C4-2B (cell line): ENCODE data around the gene ATP2B2.

Experiments
- H3K27ac ChIP-seq: fragments of 450-650 bp; 2 replicates; pipeline ENCODE4 v1.5.1; 2017
- ZFX ChIP-seq: fragments of 450-650 bp; IDR thresholded peaks from 2 replicates; pipeline ENCODE4 v1.6.1; 2017
- TF ChIP-seq, protein P1 (sequence below): fragments of 450-650 bp; conservative IDR thresholded peaks from 2 replicates; pipeline ENCODE4 v1.5.1; 2017; ENCODE audit warnings: mild to moderate bottlenecking

Gene ATP2B2

DNA sequence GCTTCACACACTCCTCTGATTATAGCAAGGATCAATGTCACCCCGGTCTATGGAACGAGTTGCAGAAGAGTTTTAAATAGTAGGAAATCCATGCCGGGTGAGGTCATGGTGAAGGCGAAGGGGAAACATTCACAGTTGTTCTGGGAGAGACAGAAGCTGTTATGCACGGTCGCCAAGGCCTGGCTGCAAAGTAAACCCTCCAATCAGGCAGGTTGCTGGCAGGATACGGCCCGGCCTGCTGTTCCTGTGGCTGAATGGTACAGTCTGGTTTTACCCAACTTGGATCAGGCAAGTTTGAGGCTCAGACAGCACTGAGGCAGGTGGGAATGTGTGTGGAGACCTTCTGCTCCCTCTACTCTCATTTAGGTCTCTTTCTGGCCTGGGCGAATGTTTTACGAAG lies 45.3 kb upstream of the ATP2B2 start:
- H3K27ac ChIP-seq, result no peak overlapping the region
- TF ChIP-seq, protein P1, sequence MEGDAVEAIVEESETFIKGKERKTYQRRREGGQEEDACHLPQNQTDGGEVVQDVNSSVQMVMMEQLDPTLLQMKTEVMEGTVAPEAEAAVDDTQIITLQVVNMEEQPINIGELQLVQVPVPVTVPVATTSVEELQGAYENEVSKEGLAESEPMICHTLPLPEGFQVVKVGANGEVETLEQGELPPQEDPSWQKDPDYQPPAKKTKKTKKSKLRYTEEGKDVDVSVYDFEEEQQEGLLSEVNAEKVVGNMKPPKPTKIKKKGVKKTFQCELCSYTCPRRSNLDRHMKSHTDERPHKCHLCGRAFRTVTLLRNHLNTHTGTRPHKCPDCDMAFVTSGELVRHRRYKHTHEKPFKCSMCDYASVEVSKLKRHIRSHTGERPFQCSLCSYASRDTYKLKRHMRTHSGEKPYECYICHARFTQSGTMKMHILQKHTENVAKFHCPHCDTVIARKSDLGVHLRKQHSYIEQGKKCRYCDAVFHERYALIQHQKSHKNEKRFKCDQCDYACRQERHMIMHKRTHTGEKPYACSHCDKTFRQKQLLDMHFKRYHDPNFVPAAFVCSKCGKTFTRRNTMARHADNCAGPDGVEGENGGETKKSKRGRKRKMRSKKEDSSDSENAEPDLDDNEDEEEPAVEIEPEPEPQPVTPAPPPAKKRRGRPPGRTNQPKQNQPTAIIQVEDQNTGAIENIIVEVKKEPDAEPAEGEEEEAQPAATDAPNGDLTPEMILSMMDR, result no peak
- TF ChIP-seq ZFX, result no peak

GRCh38 chr3:10549617-10550230 lies 44.3 kb upstream of the ATP2B2 start:
- no peak overlapping the region for H3K27ac ChIP-seq

DNA sequence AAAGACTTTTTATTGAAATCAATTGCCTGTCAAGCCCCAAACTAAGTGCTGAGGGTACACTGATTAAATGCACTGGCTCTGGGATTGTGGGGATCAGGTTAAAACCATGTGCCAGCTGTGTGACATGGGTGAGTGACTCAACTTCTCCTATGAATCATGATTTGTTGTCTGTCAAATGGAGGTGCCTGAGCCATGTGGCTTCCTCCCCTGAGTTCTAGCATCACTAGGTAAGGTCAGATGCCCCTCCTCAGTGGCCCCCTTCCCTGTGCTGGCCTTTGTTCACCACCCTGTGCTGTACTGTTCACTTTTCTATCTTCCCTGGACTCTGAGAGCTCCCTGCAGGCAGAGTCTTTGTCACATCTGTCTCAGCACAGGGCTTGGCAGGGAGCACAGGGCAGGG lies 43.6 kb upstream of the ATP2B2 start:
- no peak overlapping the region for H3K27ac ChIP-seq
- TF ChIP-seq, protein P1, result no peak
- TF ChIP-seq ZFX, result no peak

More at GRCh38 chr3:10549617-10550230, 44.3 kb upstream of the ATP2B2 start:
- TF ChIP-seq, protein P1, result no peak
- no peak for TF ChIP-seq ZFX

GRCh38 chr3:10547841-10548783 lies 42.7 kb upstream of the ATP2B2 start:
- TF ChIP-seq, protein P1, result no peak
- no peak for TF ChIP-seq ZFX
- no peak overlapping the region for H3K27ac ChIP-seq

GRCh38 chr3:10547413-10547812 lies 42.0 kb upstream of the ATP2B2 start:
- TF ChIP-seq, protein P1, result no peak
- no peak for TF ChIP-seq ZFX
- H3K27ac ChIP-seq, result no peak overlapping the region

DNA sequence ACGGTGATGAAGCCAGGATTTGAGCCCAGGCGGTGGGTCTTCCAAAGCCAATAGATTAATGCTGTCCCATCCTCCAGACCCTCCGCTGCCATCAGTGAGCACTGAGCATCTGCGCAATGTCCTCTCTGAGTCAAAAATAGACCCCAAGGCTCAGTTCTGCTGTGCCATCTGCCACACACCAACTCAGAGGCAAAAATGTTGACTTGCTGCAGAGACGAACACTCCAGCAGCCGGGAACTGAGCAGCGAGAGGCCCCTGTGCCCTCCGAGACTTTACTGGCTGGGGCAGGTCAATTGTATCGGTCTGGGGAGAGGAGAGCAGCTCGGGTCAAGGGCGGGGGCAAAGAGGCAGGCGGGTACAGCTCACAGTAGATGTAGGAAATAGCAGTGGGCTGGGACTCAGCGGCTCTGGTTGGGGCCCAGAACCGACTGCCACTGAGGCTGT lies 41.5 kb upstream of the ATP2B2 start:
- TF ChIP-seq, protein P1, result no peak
- no peak for TF ChIP-seq ZFX
- H3K27ac ChIP-seq, result no peak overlapping the region

DNA sequence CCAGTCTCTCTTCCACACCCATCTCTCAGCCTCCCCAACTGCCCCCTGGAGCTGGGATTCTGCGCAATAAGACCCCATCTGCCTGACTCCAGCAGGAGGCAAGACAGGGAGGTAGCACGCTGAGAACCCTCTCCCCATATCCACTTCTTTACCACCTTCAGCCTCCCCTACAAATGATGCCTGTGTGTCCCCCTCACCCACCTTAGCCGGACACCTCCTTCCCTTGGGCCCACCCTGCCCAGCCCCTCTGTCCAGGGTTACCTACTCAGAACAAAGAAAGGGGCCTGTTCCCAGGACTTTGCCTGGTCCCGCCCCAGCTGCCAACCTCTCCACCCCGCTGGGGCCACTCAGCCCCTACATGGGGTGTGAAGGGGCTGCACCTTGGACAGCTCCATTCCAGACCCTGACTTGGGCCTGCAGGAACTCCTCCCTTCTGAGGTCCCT lies 40.8 kb upstream of the ATP2B2 start:
- no peak overlapping the region for H3K27ac ChIP-seq
- TF ChIP-seq, protein P1, result no peak
- no peak for TF ChIP-seq ZFX
